Tibial nerve (tissue), 4 donors: ENCODE data around the gene UNKL.

Source experiments
- CTCF ChIP-seq, 5 experiments: fragments of 200-600 bp in 3 of 5; fragments of 450-650 bp in 2 of 5; sonication (generic) in 3 of 5; IDR thresholded peaks; one replicate each; pipeline ENCODE4 v1.5.1; 2016 to 2019; ENCODE audit warnings: antibody characterized with exemption in 5 of 5, mild to moderate bottlenecking in 3 of 5, moderate library complexity in 2 of 5
- EP300 ChIP-seq, 2 donors: sonication (generic); formaldehyde crosslinking; IDR thresholded peaks; one replicate each; pipeline ENCODE4 v1.6.1; 2017; ENCODE audit warnings: antibody characterized with exemption in 2 of 2, mild to moderate bottlenecking in 1 of 2
- POLR2A ChIP-seq, 2 donors: fragments of 450-650 bp; IDR thresholded peaks; one replicate each; pipeline ENCODE4 v1.6.1; 2017; ENCODE audit warnings: antibody characterized with exemption in 2 of 2, mild to moderate bottlenecking in 2 of 2, moderate library complexity in 2 of 2

GRCh38 chr16:1444730-1445517 lies 30.4 kb upstream of the UNKL start:
- no peak for TF ChIP-seq CTCF (IDR thresholded peaks at IDR 0.05)
- TF ChIP-seq EP300 (IDR thresholded peaks at IDR 0.05): no peak
- no peak for TF ChIP-seq POLR2A (IDR thresholded peaks at IDR 0.05)
